Immature natural killer cell (primary cell): ENCODE measurements around the gene OR2T4. TPM values are rescaled to one million over a fixed set of nuclear protein-coding genes. Genes with fewer than 3 reads are reported as not detected.

Source experiments
- DNase-seq, 3 donors: peaks; one replicate each; pipeline ENCODE4 v3.0.0; 2022; ENCODE audit warnings: mixed read lengths in 1 of 3
- H3K27ac Mint-ChIP-seq, 6 donors: one replicate each; pipeline ENCODE4 v1.8.0; 2020; ENCODE audit warnings: mixed read lengths in 6 of 6, mild to moderate bottlenecking in 5 of 6, inconsistent platforms in 4 of 6, moderate library complexity in 3 of 6
- H3K27me3 Mint-ChIP-seq, 3 donors: one replicate each; pipeline ENCODE4 v1.8.0; 2020 to 2021; ENCODE audit warnings: low read depth in 3 of 3, mild to moderate bottlenecking in 3 of 3, mixed read lengths in 3 of 3, moderate library complexity in 3 of 3, inconsistent platforms in 1 of 3
- H3K36me3 Mint-ChIP-seq, 3 donors: one replicate each; pipeline ENCODE4 v1.8.0; 2020; ENCODE audit warnings: mixed read lengths in 3 of 3, inconsistent platforms in 2 of 3, mild to moderate bottlenecking in 2 of 3
- H3K4me1 Mint-ChIP-seq, 2 donors: one replicate each; pipeline ENCODE4 v1.8.0; 2020; ENCODE audit warnings: inconsistent platforms in 2 of 2, mild to moderate bottlenecking in 2 of 2, mixed read lengths in 2 of 2, moderate library complexity in 1 of 2
- H3K4me3 Mint-ChIP-seq, 5 donors: one replicate each; pipeline ENCODE4 v1.8.0; 2020; ENCODE audit warnings: mild to moderate bottlenecking in 5 of 5, mixed read lengths in 5 of 5, inconsistent platforms in 3 of 5, moderate library complexity in 3 of 5
- H3K9me3 Mint-ChIP-seq, 6 donors: one replicate each; pipeline ENCODE4 v1.8.0; 2020; ENCODE audit warnings: mild to moderate bottlenecking in 6 of 6, mixed read lengths in 6 of 6, inconsistent platforms in 4 of 6, moderate library complexity in 3 of 6
- polyA plus RNA-seq, 3 donors: library from polyadenylated mRNA; unstranded; fragments of 300-500 nt; fragmentation: Illumina TruSeq; gene quantifications; one replicate each; pipeline ENCODE4 v1.2.3, GENCODE V29; 2021

OR2T4 gene, protein sequence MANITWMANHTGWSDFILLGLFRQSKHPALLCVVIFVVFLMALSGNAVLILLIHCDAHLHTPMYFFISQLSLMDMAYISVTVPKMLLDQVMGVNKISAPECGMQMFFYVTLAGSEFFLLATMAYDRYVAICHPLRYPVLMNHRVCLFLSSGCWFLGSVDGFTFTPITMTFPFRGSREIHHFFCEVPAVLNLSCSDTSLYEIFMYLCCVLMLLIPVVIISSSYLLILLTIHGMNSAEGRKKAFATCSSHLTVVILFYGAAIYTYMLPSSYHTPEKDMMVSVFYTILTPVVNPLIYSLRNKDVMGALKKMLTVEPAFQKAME
- not detected for polyA plus RNA-seq

- Mint-ChIP-seq H3K27ac (no peak within 1 kb of the TSS), H3K4me1 (no peaks in the 10 kb centered on the region), H3K4me3 (no peak within 1 kb of the TSS), H3K9me3 (peaks cover 0 to 16% (median 0%) of the 10 kb centered on the region in 6 donors), H3K36me3 (no peaks in the 10 kb centered on the region), H3K27me3 (peaks cover 1 to 4% (median 3%) of the 10 kb centered on the region in 3 donors)
- no peak for DNase-seq
Observed at GRCh38 chr1:248361121-248361715, at the start of gene OR2T4. Gene OR2T4 (plus strand): TSS chr1:248361665. CDS start chr1:248361665, 0 bp downstream.

GRCh38 chr1:248316796-248317195, 44.7 kb upstream of the OR2T4 start:
- Mint-ChIP-seq H3K27me3 (peaks cover 0 to 1% (median 0%) of the 10 kb centered on the region in 3 donors), H3K36me3 (peaks cover 0 to 4% (median 0%) of the 10 kb centered on the region in 3 donors), H3K9me3 (peaks cover 9 to 38% (median 19%) of the 10 kb centered on the region in 6 donors), H3K27ac (no peak overlapping the region), H3K4me1 (no peaks in the 10 kb centered on the region), H3K4me3 (no peak overlapping the region)
- DNase-seq = no peak

DNA sequence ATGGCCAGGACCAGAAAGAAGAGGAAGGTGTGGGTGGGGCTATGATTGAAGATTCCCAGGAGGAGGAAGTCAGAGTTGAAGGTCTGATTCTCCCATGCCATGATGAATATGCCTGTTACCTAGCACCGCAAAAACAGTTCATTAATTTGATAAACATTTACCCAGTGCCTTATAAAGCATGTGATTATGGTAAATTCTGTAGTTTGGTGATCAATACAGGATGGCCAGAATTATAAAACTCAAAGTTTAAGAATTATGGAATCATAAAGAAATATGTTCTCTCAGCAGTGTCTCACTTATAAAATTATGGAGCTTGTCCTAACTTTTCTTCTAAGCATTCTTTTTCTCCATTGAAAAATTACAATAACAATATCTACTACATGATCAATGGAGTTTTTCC, 37.0 kb upstream of the OR2T4 start, which contains the start of gene OR2M7:
Gene OR2M7 (minus strand): TSS at position 101 of the 400 bp plus-strand sequence. CDS start 0 bp downstream, at position 101.
- H3K4me1 Mint-ChIP-seq = no peaks in the 10 kb centered on the region

DNA sequence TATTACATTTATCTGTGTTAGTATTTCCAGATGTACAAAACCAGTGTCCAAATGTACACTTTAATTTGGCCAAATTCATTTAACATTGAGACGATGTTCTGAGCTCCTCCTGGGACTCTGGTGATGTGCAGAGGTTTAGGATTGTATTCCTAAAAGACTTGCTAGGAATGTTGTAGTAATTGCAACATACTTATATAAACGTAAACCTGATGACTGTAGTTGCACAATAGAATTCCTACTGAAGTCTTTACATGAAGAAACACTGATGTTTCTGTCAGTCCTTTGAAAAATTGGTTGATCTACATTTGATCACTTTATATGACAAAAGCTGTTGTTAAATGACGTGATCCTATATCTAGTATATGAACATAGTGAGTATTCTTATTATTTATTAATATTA, 18.0 kb upstream of the OR2T4 start:
- H3K27me3 Mint-ChIP-seq = peaks cover 0 to 1% (median 0%) of the 10 kb centered on the region in 3 donors

More for the DNA sequence above, 37.0 kb upstream of the OR2T4 start, which contains the start of gene OR2M7:
- Mint-ChIP-seq H3K9me3 (peaks cover 0 to 15% (median 5%) of the 10 kb centered on the region in 6 donors), H3K27ac (no peak within 1 kb of the TSS), H3K36me3 (no peaks in the 10 kb centered on the region), H3K4me3 (no peak within 1 kb of the TSS), H3K27me3 (peaks cover 0 to 1% (median 0%) of the 10 kb centered on the region in 3 donors)
- no peak for DNase-seq

GRCh38 chr1:248348475-248348874, 13.0 kb upstream of the OR2T4 start, which contains the start of gene OR14C36:
Gene OR14C36 (plus strand): TSS chr1:248348775. CDS start chr1:248348775, 0 bp downstream.
- Mint-ChIP-seq H3K36me3 (no peaks in the 10 kb centered on the region), H3K27ac (no peak within 1 kb of the TSS), H3K4me1 (no peaks in the 10 kb centered on the region), H3K27me3 (no peaks in the 10 kb centered on the region), H3K9me3 (peaks cover 0 to 6% (median 2%) of the 10 kb centered on the region in 6 donors), H3K4me3 (no peak within 1 kb of the TSS)
- no peak for DNase-seq

More for the DNA sequence above, 18.0 kb upstream of the OR2T4 start:
- no peak for DNase-seq
- Mint-ChIP-seq H3K36me3 (no peaks in the 10 kb centered on the region), H3K9me3 (peaks cover 0 to 6% (median 3%) of the 10 kb centered on the region in 6 donors), H3K4me1 (no peaks in the 10 kb centered on the region), H3K4me3 (no peak overlapping the region), H3K27ac (no peak overlapping the region)

GRCh38 chr1:248359415-248359814, 2.0 kb upstream of the OR2T4 start:
- H3K36me3 Mint-ChIP-seq = no peaks in the 10 kb centered on the region
- no peak for DNase-seq
- H3K4me1 Mint-ChIP-seq = no peaks in the 10 kb centered on the region
- H3K9me3 Mint-ChIP-seq = peaks cover 0 to 13% (median 0%) of the 10 kb centered on the region in 6 donors
- H3K4me3 Mint-ChIP-seq = no peak overlapping the region
- no peak overlapping the region for H3K27ac Mint-ChIP-seq
- H3K27me3 Mint-ChIP-seq = peaks cover 1 to 4% (median 3%) of the 10 kb centered on the region in 3 donors

- H3K4me1 Mint-ChIP-seq = no peaks in the 10 kb centered on the region
- peaks cover 1 to 5% (median 3%) of the 10 kb centered on the region in 3 donors for H3K27me3 Mint-ChIP-seq
- DNase-seq = no peak
- H3K27ac Mint-ChIP-seq = no peak overlapping the region
- H3K36me3 Mint-ChIP-seq = no peaks in the 10 kb centered on the region
- peaks cover 0 to 16% (median 2%) of the 10 kb centered on the region in 6 donors for H3K9me3 Mint-ChIP-seq
- H3K4me3 Mint-ChIP-seq = no peak overlapping the region
Observed at GRCh38 chr1:248366609-248367008, 5.1 kb downstream of the OR2T4 start.

DNA sequence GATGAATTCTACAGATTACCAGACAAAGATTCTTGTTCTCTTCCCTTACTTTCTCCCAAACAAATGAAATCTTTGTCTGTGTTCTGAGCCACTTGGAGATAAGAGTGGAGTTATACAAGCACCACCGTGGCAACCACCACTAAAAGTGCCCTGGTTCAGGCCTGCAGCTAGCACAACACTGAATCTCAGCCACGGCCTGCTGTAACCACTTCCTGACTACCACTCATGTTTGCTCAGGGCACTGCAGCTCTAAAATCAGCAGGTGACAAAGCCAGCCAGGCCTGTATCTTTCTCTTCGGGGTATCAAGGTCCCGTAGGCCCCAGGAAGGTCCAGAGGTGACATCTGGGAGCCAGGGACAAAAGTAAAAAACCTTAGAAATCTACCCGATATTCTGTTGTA, 10.9 kb downstream of the OR2T4 start:
- Mint-ChIP-seq H3K9me3 (peaks cover 0 to 4% (median 0%) of the 10 kb centered on the region in 6 donors), H3K36me3 (no peaks in the 10 kb centered on the region), H3K4me3 (no peak overlapping the region), H3K27me3 (peaks cover 0 to 2% (median 0%) of the 10 kb centered on the region in 3 donors), H3K4me1 (peaks cover 2 to 12% of the 10 kb centered on the region in 2 donors), H3K27ac (no peak overlapping the region)
- no peak for DNase-seq

DNA sequence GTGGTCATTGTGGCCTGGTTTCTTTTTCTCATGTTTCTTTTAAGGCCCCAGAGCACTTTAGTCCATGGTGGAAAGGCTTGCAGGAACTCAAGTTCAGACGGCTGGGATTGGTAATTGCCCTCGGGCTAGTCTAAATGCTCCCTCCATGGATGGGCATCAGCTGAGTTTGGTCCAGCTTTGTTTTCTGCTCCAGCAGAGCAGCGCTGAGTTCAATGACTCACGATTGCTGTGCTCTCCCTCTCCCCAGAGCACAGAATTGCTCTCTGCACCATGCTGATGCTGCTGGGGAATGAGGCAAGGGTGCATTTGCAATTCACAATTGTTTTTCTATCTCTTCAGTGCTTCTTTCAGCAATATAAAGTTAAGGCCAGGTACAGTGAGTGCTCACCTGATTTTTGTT, 12.3 kb downstream of the OR2T4 start:
- H3K27ac Mint-ChIP-seq = no peak overlapping the region

DNA sequence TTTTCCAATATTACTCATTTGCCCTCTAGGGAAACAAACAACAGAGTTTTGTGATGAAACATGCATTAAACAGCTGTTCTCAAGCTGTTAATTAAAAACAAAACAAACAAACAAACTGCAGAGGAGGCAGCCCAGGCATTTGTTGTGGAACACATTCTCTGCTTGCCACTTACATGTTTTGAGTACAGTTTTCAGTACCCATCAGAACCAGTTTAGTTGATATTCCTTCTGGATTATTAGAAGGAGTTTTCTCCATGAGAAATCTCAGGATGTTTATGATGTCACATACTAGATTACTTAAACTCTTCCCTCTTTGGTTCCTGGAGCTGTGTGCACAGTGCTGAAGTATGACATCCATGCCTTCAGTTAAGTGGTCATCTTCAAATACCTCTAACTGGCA, 14.0 kb downstream of the OR2T4 start, which contains the start of gene OR2T6:
Gene OR2T6 (plus strand): TSS at position 301 of the 400 bp plus-strand sequence. CDS start 11,863 bp downstream, outside the sequence.
- DNase-seq = no peak
- no peaks in the 10 kb centered on the region for H3K36me3 Mint-ChIP-seq
- no peak within 1 kb of the TSS for H3K27ac Mint-ChIP-seq
- H3K4me3 Mint-ChIP-seq = no peak within 1 kb of the TSS
- no peaks in the 10 kb centered on the region for H3K9me3 Mint-ChIP-seq
- H3K4me1 Mint-ChIP-seq = peaks cover 2 to 12% of the 10 kb centered on the region in 2 donors
- H3K27me3 Mint-ChIP-seq = peaks cover 0 to 2% (median 0%) of the 10 kb centered on the region in 3 donors

More for the DNA sequence above, 12.3 kb downstream of the OR2T4 start:
- peaks cover 0 to 2% (median 0%) of the 10 kb centered on the region in 3 donors for H3K27me3 Mint-ChIP-seq
- H3K36me3 Mint-ChIP-seq = no peaks in the 10 kb centered on the region
- H3K4me3 Mint-ChIP-seq = no peak overlapping the region
- no peak for DNase-seq
- H3K9me3 Mint-ChIP-seq = peaks cover 0 to 3% (median 0%) of the 10 kb centered on the region in 6 donors
- peaks cover 2 to 12% of the 10 kb centered on the region in 2 donors for H3K4me1 Mint-ChIP-seq

GRCh38 chr1:248376916-248377315, 15.5 kb downstream of the OR2T4 start:
- H3K27me3 Mint-ChIP-seq = no peaks in the 10 kb centered on the region
- no peaks in the 10 kb centered on the region for H3K36me3 Mint-ChIP-seq
- peaks cover 2 to 10% of the 10 kb centered on the region in 2 donors for H3K4me1 Mint-ChIP-seq
- DNase-seq = no peak
- H3K27ac Mint-ChIP-seq = no peak overlapping the region
- no peaks in the 10 kb centered on the region for H3K9me3 Mint-ChIP-seq
- H3K4me3 Mint-ChIP-seq = no peak overlapping the region

DNA sequence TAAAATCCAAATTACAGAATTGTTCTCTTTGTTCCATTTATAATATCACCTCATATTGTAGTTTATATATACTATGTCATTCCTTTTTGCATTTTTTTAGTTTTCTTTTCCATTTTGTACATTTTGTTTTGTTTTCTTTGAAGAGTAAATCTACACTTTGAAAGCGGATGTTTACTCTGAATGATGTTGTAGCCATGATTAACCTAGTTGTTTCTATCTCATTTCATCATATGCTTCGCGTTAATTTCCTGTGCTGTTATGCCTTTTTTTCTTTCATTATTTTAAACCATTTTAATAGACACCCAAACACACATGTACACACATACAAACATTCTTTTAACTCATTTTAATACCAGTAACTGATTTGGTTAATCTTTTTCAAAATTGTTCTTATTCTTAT, 19.4 kb downstream of the OR2T4 start:
- H3K4me3 Mint-ChIP-seq = no peak overlapping the region
- peaks cover 0 to under 1% (median 0%) of the 10 kb centered on the region in 6 donors for H3K9me3 Mint-ChIP-seq
- no peaks in the 10 kb centered on the region for H3K27me3 Mint-ChIP-seq
- H3K27ac Mint-ChIP-seq = no peak overlapping the region
- H3K4me1 Mint-ChIP-seq = no peaks in the 10 kb centered on the region
- no peaks in the 10 kb centered on the region for H3K36me3 Mint-ChIP-seq
- DNase-seq = no peak

- H3K36me3 Mint-ChIP-seq = no peaks in the 10 kb centered on the region
- H3K4me1 Mint-ChIP-seq = no peaks in the 10 kb centered on the region
- no peak overlapping the region for H3K27ac Mint-ChIP-seq
- no peak overlapping the region for H3K4me3 Mint-ChIP-seq
- no peak for DNase-seq
- H3K27me3 Mint-ChIP-seq = peaks cover 0 to 2% (median 0%) of the 10 kb centered on the region in 3 donors
- H3K9me3 Mint-ChIP-seq = peaks cover 2 to 10% (median 3%) of the 10 kb centered on the region in 6 donors
Observed at GRCh38 chr1:248388426-248388825, 27.0 kb downstream of the OR2T4 start.

DNA sequence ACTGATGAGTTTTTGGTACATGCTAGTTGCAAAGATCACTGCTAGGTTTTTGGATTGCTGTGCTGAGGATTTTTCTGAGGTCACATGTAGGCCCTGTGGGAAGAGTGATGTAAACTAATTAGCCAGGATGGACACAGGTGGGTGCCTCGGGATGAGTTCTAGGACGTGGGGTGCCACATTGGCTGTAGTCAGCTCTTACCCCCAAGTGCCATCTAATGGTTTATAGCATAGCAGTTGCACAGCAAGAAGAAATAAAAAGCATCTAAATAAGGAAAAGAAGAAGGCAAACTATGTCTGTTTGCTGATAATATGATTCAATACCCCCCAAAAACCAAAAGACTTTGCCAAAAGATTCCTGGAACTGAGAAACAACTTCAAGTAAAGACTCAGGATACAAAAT, 31.6 kb downstream of the OR2T4 start:
- Mint-ChIP-seq H3K4me1 (no peaks in the 10 kb centered on the region), H3K36me3 (no peaks in the 10 kb centered on the region), H3K27ac (no peak overlapping the region), H3K4me3 (no peak overlapping the region), H3K9me3 (peaks cover 2 to 16% (median 7%) of the 10 kb centered on the region in 6 donors), H3K27me3 (peaks cover 0 to 3% (median 0%) of the 10 kb centered on the region in 3 donors)
- no peak for DNase-seq
